ENCODE results near the gene NOL4L.

Gene NOL4L

DNA sequence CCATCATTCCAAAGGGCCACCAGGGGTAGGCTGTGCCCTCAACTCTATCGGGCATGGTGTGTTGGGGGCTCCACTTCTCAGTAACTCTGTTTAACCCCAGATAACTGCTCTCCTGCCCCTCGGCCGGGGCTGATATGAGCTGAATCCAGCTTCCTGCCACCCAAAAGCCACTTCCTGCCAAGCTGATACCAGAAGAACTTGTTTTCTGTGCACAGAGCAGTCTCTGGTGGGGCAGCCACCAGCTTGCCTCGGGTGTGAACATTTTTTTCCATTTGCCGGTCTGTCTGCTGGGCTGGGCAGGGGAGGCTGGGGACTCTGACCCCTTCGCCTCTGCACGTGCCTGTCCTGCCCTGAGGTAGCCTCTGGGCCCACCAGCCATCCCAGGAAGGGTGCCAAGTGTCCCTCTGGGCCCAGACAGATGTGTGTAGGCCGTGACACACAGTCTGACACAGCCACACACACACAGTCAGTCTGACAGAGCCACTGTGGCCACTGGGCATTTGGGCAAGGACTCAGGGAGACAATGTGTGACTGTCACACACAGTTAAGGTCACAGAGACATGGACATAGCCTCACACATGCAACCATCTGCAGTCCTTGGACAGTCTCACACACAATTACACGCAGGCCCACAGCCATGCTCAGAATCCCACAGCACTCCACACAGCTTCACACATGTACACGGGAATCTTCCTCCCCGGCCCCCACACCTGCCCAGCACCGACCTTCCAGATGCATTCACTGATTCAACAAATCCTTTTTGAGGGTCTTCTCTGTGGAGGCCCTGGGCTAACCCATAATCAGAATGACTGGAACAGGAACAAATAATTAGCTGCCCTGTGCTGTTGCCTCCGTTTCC, 45.1 kb downstream of the NOL4L start:
- no peak for DNase-seq (ENCODE audit: low spot score)

DNA sequence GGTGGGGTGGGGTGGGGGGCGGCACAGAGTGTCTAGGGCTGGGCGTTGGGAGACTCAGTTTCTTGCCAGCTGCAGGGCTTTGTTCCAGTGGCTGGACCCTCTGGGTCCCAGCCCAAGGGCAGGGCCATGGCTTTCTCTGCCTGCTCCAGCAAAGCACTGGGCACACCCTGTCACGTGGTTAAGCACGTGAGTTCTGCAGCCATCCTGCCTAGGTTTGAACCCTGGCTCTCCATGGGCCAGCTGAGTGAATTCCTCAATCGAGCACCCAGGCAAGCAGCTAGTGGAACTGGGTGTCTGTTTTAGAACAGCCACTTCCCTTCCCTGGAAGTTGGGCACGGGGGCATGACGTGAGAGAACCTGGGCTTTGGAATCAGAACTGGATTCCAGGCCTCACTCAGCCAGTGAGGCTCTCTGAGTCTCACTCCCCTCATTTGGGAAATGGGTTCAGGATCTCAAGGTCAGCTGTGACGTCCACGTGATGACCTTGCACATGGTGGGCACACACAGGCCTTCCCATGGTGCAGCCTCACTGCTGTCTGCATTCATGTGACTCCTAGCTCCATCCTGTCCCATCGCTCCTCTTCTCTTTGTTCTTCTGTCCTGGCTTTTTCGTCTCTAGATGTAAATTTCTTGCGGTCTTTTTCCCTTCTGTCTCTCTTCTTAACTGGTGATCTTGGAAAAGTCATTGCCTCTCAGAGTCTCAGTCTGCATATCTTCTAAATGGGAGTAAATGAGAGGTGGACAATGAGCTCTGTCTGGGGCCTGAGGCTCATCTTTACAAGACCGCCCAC, 45.9 kb downstream of the NOL4L start:
- no peak for DNase-seq (ENCODE audit: low spot score)

DNA sequence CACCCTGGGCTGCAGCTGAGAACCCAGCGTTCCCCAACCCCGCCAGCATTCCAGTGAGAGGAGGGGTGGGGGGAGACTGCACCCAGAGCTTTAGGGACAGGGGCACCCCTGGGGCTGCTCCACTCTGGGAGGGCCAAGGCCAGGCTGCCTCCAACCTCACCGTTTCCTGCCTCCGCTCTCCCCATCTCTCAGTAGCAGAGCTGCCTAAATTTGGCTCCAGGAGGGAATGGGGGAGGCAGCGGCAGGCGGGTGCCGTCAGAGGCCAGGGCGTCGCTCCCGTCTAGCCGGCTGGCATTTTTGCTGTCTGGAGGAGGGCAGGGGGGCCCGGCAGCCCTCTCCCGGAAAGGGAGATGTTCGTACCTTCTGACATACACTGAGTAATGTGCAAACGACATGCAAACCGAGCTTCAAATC, 46.6 kb downstream of the NOL4L start:
- DNase-seq (ENCODE audit: low spot score) = no peak

DNA sequence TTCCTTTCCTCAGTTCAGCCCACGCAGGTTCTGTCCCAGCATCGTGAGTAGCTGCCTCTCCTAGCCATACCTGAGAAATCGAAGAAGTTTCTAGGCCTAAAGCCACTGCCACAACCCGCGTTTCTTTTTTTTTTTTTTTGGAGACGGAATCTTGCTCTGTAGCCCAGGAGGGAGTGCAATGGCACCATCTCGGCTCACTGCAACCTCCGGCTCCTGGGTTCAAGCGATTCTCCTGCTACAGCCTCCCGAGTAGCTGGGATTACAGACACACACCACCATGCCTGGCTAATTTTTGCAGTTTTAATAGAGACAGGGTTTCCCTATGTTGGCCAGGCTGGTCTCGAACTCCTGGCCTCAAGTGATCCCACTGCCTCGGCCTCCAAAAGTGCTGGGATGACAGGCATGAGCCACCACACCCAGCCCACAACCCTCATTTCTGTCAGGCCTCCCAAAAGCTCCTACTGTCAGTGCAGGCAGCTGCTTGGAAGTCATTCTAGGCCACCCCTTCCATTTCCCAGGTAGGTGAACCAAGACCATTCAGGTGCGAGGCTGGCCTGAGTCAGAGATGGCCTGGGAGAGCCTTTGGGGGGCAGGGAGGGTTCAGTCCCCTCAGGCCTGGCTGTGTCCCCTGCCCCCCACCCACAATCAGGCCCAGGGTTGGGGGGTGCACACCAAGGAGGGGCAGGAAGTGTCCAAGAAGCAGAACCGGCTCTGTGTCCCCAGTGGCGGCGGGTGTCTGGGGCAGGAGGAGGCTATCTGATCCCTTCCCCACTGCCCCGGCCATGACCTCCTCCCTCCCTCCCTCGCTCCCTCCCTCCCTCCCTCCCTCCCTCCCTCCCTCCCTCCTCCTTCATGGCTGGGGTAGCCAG, 47.2 kb downstream of the NOL4L start:
- DNase-seq (ENCODE audit: low spot score) = no peak

DNA sequence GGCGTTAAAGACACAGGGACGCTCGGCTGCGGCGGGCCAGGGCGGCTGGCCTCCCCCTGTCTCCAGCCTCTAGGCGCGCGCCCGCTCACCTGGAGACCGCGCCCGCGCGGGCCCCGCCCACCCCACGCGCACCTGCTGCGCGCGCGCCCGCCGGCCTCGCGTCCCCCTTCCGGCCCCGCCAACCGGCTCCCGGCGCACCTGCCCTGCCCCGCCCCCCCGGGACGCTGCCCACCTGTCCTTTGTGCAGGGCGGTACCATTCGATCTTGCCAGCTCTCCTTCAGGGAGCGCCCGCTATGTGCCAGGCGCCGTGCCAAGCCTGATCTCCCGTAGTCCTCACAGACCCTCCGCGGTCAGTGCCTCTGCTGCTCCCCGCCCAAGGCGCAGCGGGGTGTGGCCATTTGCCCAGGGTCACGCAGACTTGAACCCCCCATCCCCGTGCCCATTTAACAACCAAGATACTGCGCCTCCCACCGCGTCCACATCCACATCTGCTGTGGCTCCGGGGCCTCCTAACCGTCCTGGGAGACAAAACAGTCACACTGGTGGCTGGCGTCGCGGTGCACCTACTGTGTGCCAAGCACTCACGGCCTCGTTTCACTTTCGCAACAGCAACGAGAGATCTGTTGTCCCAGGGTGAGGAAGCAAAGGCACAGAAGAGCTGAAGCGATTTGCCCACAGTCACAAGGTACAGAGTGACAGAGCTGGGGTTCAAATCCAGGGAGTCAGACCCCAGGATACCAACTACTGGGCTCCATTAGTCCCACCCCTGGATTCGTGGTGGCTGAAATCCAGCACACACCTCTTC, 48.1 kb downstream of the NOL4L start:
- DNase-seq (ENCODE audit: low spot score) = no peak

DNA sequence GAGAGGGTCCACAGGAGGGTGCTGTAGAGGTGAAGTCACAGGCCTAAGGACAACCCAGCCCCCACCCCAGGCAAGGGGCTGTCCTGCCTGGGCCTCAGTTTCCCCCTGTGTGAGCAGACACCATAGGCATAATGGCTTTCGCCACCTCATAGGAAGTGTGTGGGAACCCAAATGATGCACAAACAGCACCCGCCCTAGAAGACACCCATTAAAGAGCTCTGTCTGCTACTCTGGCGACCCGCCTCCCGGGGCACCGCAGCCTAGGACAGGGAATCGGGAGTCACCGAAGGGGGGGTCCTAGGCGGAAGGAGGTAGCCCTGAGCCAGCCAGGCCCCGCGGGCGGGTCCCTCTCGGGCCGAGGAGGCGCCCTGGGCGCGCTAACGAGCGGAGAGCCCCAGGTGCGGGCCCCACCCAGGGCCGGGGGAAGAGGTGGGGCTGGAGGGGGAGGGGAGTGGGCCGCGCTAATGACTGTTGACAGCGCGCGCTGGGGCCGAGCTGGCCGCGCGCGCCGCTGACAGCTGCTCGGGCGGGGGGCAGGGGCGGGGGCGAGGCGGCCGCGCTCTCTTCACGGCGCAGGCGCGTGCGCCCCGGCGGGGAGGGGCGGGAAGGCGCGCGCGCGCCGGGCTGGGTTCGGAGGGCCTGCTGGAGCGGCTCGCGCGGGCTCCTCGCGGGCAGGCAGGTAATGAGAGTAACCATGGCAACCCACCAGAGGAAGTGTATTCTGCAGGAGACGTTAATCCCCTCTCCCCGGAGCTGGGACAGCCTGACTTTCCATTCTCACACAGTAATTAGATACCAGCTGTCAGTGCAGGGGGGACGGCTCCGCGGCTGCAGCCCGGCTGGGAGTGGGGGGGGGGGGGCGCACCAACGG, 48.9 kb downstream of the NOL4L start:
- DNase-seq (ENCODE audit: low spot score) = peak; percentile 51

DNA sequence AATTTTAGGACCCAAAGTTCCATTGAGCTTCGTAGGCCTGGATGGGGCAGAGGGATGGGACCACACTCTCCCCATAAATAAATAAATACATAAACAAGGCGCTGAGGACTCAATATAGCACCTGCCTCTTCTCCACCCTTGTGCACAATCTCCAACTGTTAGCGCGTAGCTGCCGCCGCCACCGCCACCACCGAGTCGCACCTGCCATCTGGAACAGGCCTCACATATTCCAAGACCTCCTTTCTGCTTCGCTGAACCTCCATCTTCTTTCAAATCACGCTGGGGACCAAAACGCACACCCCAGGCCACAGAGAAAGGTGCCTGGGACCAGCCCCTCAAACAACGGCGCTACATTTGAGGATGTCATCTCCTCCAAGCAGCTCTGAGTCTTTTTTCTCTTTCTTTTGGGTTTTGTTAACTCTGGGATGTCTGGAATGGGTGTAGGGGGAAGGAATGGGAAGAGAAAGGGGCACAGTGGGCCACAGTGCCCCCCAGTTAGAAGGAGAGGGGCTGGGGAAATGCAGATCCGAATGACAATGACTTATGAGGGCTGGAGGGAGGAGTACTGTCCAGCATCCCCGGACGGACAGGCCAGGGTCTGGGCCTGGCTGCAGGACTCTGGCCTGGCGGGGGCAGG, 49.7 kb downstream of the NOL4L start:
- no peak for DNase-seq (ENCODE audit: low spot score)

DNA sequence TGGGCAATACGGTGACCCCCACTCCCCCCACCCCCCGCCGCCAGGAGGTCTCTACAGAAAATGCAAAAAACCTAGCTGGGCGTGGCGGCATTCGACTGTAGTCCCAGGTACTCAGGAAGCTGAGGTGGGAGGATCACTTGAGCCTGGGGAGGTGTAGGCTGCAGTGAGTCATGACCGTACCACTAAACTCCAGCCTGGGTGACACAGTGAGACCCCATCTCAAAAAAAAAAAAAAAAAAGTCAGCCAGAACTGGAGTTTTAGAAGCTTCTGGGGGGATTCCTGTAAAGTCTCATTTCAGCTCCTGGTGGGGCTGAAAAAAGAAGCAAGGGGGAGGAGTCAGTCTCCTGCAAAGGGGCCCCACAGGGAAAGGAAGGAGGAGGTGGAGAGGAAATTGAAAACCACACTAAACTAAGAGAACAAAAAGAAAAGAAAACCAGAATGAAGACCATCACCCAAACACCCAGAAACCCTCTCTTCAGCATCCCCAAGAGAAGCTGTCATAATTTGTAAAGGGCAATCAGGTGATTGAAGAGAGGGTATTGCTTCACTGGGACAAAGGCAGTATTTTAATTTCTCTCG, 50.4 kb downstream of the NOL4L start:
- no peak for DNase-seq (ENCODE audit: low spot score)

DNA sequence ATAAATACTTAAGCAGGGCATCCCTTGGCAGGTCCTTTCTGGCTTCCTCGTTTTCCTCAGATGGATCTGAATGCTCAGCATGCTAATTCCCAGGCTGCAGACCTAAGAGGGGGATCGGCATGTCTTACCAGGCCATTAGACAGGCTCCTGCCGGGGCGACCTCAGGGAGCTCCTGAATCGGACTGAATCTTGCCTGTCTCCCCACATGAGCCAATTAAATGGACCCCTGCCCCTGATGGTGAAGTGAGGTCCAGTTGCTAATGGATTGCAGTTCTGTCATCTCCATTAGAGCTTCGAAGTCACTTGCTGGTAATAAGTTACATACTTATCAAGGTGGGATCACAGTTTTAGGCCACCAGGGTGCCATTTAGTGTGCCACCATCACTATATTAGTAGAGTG, 51.4 kb downstream of the NOL4L start:
- DNase-seq (ENCODE audit: low spot score) = no peak

DNA sequence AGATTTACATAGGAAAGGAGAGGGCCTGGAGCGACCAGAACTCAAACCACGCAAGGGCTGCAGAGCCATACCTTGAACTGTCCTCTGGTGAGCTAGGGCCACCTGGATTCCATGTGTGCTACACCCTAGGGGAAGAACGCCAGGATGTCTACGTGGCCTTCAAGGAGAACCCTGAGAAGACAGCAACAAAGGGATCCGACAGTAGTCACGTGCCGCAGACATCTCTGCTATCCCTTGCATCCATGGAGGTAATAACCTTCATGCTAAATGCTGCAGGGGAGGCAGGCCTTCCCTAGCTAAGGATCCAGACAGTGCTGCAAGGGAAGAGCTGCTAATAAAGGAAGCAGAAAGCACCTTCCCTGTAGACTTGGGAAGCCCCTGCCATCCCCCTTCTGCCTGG, 52.9 kb downstream of the NOL4L start:
- no peak for DNase-seq (ENCODE audit: low spot score)

DNA sequence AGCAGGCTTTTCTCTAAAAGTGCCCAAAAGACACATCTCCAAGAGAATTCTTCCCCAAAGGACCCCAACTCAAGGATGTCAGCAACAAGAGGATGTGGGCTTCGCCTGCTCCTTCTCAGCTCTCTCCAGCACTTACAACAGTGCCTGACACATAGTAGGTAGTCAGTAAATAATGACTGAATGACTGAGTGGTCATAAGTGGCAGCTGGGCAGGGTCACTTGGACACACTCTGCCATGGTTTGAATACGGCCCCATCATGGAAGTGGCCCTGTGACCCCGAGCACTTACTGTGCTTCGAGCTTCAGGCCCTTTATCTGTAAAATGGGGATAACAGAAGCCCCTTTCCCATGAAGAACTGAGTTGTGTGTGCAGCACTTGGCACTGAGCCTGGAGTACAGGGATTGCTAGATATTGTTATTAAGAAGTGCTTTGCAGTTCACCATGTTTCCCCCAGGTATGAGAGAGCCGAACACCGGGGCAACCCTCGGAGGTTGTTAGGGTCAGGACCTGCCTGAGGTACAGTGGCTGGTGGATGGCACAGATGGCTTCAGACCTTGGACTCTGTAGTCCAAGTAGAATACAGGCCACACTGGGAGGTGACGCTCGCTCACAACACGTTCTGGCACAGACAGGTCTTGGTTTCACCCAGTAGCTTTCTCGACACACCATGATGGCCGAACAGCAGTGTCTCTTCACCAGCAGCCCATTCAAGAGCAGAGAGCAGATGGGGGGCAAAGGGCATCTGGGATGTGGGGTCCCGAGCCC, 56.0 kb downstream of the NOL4L start:
- no peak for DNase-seq (ENCODE audit: low spot score)

DNA sequence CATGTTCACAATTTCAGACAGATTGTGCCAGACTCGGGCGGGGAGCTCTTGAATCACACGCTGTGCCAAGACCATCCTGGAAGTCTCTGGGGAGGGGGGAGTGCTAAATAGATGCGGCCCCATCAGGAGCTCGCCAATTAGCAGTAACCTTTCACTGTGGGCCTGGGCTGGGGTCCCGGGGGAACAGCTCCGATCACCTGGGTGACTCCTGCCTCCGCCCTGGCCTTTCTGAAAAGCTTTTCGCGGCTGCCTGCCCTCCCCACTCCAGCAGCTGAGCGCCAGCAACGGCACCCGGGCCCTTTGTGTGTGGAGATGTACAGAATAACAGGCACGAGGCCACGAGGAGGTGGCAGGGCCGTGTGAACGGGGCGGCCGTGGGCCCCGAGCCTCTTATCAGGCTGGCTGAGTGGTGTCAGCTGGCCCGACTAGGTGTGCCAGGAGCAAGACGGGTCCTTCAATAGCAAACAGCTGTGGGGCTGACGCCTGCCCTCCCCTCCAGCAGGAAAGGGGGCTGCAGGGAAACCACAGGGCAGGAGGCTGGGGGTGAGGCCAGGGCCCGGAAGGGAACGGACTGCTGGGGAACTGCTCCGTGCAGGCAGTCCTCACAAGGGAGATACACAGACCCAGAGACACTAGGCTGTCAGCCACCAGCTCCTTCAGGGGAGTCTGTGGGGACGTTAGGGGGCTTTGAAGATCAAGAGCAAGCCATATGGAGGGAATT, 56.8 kb downstream of the NOL4L start:
- no peak for DNase-seq (ENCODE audit: low spot score)

DNA sequence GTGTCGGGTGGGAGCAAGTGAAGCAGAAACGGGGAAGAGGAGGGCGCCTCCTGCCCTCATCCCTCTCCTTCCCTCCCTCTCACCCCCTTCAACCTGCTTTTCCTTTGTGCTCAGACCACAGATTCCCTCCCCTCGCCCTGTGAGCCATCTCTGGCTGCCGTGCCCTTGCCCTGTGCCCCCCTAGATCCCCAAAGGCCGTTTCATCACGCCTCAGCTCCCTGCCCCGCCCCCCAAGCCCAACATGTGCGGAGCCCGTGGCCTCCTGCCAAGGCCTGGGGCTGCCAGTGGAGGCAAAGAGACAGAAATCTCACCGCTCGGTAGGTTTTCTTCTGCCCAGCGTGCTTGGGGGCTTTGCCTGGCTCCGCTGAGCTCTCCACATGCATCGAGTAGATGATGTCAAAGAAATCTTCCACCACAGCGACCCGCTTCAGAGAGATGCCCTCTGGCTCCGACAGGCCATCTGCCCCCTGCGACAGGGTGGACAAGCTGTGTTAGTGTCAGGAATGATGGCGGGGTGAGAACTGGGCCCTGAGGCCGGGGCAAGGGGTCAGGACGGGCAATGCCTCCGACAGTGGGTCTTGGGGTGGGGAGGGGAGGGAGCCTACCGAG, 57.6 kb downstream of the NOL4L start:
- DNase-seq (ENCODE audit: low spot score) = no peak

DNA sequence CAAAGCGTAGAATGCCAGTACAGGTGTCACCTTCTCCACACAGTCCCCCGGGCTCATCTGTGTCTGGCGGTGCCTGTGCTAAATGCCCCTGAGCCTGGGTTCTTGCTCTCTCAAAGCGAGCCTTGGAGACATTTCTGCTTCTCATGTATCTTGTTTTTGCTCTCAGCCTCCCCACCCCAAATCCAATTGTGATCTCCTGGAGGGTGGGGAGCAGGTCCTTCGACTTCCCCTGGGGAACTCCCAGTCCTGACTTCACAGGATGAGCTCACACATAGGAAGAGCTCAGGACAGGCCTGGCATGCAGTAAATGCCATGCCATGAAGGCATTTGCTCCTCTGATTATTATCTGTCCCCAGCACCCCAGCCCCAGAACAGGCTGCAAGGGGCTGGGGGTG, 58.1 kb downstream of the NOL4L start:
- DNase-seq (ENCODE audit: low spot score) = no peak

DNA sequence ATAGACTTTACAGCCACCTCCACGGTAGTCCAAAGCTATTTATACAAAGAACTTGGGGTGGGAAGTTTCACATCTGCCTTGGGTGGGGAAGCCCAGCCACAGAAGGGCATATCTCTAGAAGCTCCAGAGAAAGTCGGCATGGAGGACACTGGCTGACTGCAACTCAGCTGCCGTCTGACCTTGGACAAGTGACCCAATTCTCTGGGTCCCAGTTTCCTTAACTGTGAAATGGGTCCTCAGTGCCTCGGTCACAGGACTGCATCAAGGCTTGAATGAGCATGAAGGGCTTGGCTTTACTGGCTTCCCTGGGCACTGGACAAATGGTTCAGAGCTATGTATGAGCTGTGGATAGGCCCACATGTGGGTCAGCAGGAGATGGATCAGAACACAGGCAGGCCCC, 58.6 kb downstream of the NOL4L start:
- DNase-seq (ENCODE audit: low spot score) = no peak

DNA sequence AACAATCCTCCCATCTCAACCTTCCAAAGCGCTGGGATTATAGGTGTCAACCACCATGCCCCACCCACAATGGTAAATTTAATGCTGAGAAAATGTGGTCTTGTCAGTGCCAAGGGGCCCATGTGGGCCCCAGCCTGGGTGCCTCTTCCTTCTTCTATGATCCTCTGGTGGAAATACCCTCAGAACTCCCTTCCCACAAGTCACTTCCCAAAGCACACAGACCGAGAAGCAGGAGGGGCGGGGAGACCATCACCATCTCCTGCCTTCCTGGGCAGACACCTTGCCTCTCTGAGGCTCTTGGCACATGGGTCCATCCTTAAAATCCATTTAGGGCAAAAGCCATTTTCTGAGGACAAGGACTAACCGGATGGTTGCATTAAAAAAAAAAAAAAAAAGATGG, 59.0 kb downstream of the NOL4L start:
- DNase-seq (ENCODE audit: low spot score) = no peak

DNA sequence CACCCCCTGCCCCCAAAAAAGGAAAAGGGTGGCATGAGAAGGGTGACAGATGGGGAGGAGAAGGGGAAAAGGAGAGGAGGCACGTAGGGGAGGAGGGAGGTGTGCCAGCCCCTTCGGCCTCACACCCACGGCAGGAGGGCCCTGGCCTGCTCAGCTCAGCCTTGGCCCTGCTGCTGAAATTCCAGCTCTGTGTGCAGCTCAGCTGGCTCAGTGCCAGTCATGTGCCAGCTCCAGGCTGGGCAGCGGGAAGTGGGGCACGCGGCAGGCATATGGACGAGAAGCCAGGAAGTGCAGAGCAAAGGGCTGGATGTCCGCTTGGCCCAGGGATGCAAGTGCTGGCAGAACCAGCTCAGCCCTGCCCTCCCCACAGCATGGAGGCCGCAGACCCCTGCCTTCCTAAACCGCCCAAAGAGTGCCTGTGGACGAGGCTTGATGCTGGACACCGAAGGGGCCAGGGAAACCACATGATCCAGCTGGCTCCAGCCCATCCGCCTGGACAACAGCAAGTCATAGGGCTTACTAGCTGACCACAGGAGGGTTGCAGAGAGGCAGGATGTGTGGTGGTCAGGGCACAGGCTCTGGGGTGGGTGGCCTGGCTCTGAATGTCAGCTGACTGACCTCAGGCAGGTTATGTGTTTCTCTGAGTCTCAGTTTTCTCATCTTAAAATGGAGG, 60.2 kb downstream of the NOL4L start:
- no peak for DNase-seq (ENCODE audit: low spot score)

All from RKO (cell line).